CD4-positive, alpha-beta memory T cell (primary cell): ENCODE results near the gene DHRS7. TPM values are rescaled to one million over a fixed set of nuclear protein-coding genes. Genes with fewer than 3 reads are reported as not detected.
"Not testable (repeated sequence)": the region's sequence is repeated elsewhere in the genome, so short reads cannot be mapped to it uniquely, and the experiment has no call there.

Experiments used
- CTCF ChIA-PET: fragments of 350-600 bp; sonication (Branson Sonifier 250); formaldehyde crosslinking; loops from one replicate; lab custom pipeline; 2021; ENCODE audit warnings: inconsistent platforms; ENCODE audit not compliant: partially characterized antibody; lab: Charles Lee
- POLR2A ChIA-PET: fragments of 350-600 bp; sonication (Branson Sonifier 250); formaldehyde crosslinking; loops from one replicate; lab custom pipeline; 2021; ENCODE audit not compliant: partially characterized antibody; lab: Charles Lee
- DNase-seq, 5 donors: peaks; one replicate each; pipeline versions ENCODE4 v3.0.0 to v3.0.0-alpha.2; 2020 to 2022; ENCODE audit warnings: mixed read lengths in 1 of 5
- H3K27ac ChIP-seq: one replicate; pipeline ENCODE4 v1.7.0; 2013; ENCODE audit warnings: low read depth, low read length
- H3K27me3 ChIP-seq: 2 replicates; pipeline ENCODE4 v1.7.0; 2013; ENCODE audit warnings: mild to moderate bottlenecking, low read length, moderate library complexity; ENCODE audit not compliant: insufficient read depth
- H3K36me3 ChIP-seq: 2 replicates; pipeline ENCODE4 v1.7.0; 2013; ENCODE audit warnings: mild to moderate bottlenecking, low read length, moderate library complexity; ENCODE audit not compliant: insufficient read depth
- H3K4me1 ChIP-seq: 2 replicates; pipeline ENCODE4 v1.7.0; 2013; ENCODE audit warnings: mild to moderate bottlenecking, low read length, moderate library complexity; ENCODE audit not compliant: insufficient read depth
- H3K4me3 ChIP-seq, 2 donors: one replicate each; pipeline ENCODE4 v1.7.0; 2013; ENCODE audit warnings: low read length in 2 of 2, mild to moderate bottlenecking in 1 of 2
- H3K9me3 ChIP-seq, 2 donors: one replicate each; pipeline ENCODE4 v1.7.0; 2013; ENCODE audit warnings: low read length in 2 of 2, control low read depth in 1 of 2; ENCODE audit not compliant: control insufficient read depth in 1 of 2
- H3K27ac Mint-ChIP-seq, 7 donors: one replicate each; pipeline ENCODE4 v1.8.0; 2020 to 2021; ENCODE audit warnings: mixed read lengths in 7 of 7, mild to moderate bottlenecking in 6 of 7, inconsistent platforms in 3 of 7, moderate library complexity in 3 of 7
- H3K27me3 Mint-ChIP-seq, 2 donors: one replicate each; pipeline ENCODE4 v1.8.0; 2020 to 2021; ENCODE audit warnings: mixed read lengths in 2 of 2
- H3K36me3 Mint-ChIP-seq, 2 donors: one replicate each; pipeline ENCODE4 v1.8.0; 2020 to 2021; ENCODE audit warnings: mixed read lengths in 2 of 2, inconsistent platforms in 1 of 2, mild to moderate bottlenecking in 1 of 2
- H3K4me1 Mint-ChIP-seq, 4 donors: one replicate each; pipeline ENCODE4 v1.8.0; 2020 to 2021; ENCODE audit warnings: mixed read lengths in 4 of 4, mild to moderate bottlenecking in 1 of 4
- H3K4me3 Mint-ChIP-seq, 8 donors: one replicate each; pipeline ENCODE4 v1.8.0; 2020 to 2021; ENCODE audit warnings: mixed read lengths in 8 of 8, mild to moderate bottlenecking in 7 of 8, moderate library complexity in 6 of 8, inconsistent platforms in 3 of 8
- H3K9me3 Mint-ChIP-seq, 8 donors: one replicate each; pipeline ENCODE4 v1.8.0; 2020 to 2021; ENCODE audit warnings: mixed read lengths in 8 of 8, mild to moderate bottlenecking in 5 of 8, inconsistent platforms in 3 of 8, moderate library complexity in 1 of 8
- intact Hi-C: fragments of 100-400 bp; cut with micrococcal nuclease; formaldehyde crosslinking; loops from one replicate; pipeline ENCODE4 v1.15.1; 2023
- polyA plus RNA-seq, 2 donors: library from polyadenylated mRNA; unstranded; fragments of 300-500 nt; fragmentation: Illumina TruSeq; gene quantifications; one replicate each; pipeline ENCODE4 v1.2.3, GENCODE V29; 2021
- total RNA-seq, 2 experiments: library from RNA; stranded (reverse); gene quantifications; one replicate each; pipeline ENCODE4 v1.2.3, GENCODE V29; 2021

The DHRS7 gene
- total and polyA plus RNA-seq, 4 experiments from 2014 or later, result 63.5 to 386 (median 141) TPM

- Histone ChIP-seq H3K36me3 (peaks cover 8% of the 10 kb centered on the region), H3K4me3 (no peak overlapping the region), H3K27me3 (no peaks in the 10 kb centered on the region), H3K27ac (no peak overlapping the region), H3K9me3 (no peaks in the 10 kb centered on the region), H3K4me1 (no peaks in the 10 kb centered on the region)
- H3K27ac Mint-ChIP-seq, result peak overlapping the region in 1 of 7 donors; percentile 8
- no peaks in the 10 kb centered on the region for H3K27me3 Mint-ChIP-seq
- H3K4me1 Mint-ChIP-seq, result peaks cover 13 to 28% (median 18%) of the 10 kb centered on the region in 4 donors
- DNase-seq, result no peak
- ChIA-PET POLR2A (no interaction called here), CTCF (no interaction called here)
- peaks cover 0 to 3% (median 0%) of the 10 kb centered on the region in 8 donors for H3K9me3 Mint-ChIP-seq
- intact Hi-C loops, result no loop called here
- H3K36me3 Mint-ChIP-seq, result peaks cover 41 to 44% of the 10 kb centered on the region in 2 donors
- H3K4me3 Mint-ChIP-seq, result no peak overlapping the region
Observed at GRCh38 chr14:60111732-60112131, 53.5 kb downstream of the DHRS7 start.

- Histone ChIP-seq H3K4me1 (no peaks in the 10 kb centered on the region), H3K27me3 (no peaks in the 10 kb centered on the region), H3K36me3 (no peaks in the 10 kb centered on the region), H3K9me3 (no peaks in the 10 kb centered on the region), H3K4me3 (no peak overlapping the region), H3K27ac (no peak overlapping the region)
- H3K36me3 Mint-ChIP-seq, result peaks cover 25 to 34% of the 10 kb centered on the region in 2 donors
- ChIA-PET POLR2A (no interaction called here), CTCF (no interaction called here)
- DNase-seq, result no peak
- peak overlapping the region in 3 of 7 donors; percentile 42 to 50 (median 46) for H3K27ac Mint-ChIP-seq
- H3K4me3 Mint-ChIP-seq, result no peak overlapping the region
- intact Hi-C loops, result no loop called here
- peaks cover 0 to 3% (median 0%) of the 10 kb centered on the region in 8 donors for H3K9me3 Mint-ChIP-seq
- peaks cover 11 to 37% (median 23%) of the 10 kb centered on the region in 4 donors for H3K4me1 Mint-ChIP-seq
- no peaks in the 10 kb centered on the region for H3K27me3 Mint-ChIP-seq
Observed at GRCh38 chr14:60107477-60107876, 57.7 kb downstream of the DHRS7 start.

GRCh38 chr14:60106339-60106738 is 58.9 kb downstream of the DHRS7 start:
- Histone ChIP-seq H3K4me3 (no peak overlapping the region), H3K27me3 (no peaks in the 10 kb centered on the region), H3K27ac (no peak overlapping the region), H3K9me3 (no peaks in the 10 kb centered on the region), H3K36me3 (no peaks in the 10 kb centered on the region), H3K4me1 (no peaks in the 10 kb centered on the region)
- CTCF ChIA-PET, result interaction anchor here (0.6 kb wide), 1 partner anchor 71 kb away, joined by 3 read pairs; no protein-coding TSS in a partner anchor
- no peak for DNase-seq
- intact Hi-C loops, result no loop called here
- Mint-ChIP-seq H3K4me1 (peaks cover 16 to 44% (median 29%) of the 10 kb centered on the region in 4 donors), H3K4me3 (no peak overlapping the region), H3K9me3 (peaks cover 0 to 3% (median 0%) of the 10 kb centered on the region in 8 donors), H3K27ac (peak overlapping the region in 3 of 7 donors; percentile 31 to 72 (median 70)), H3K27me3 (no peaks in the 10 kb centered on the region), H3K36me3 (peaks cover 25 to 32% of the 10 kb centered on the region in 2 donors)
- POLR2A ChIA-PET, result no interaction called here

- intact Hi-C loops, result no loop called here
- H3K27ac ChIP-seq, result no peak overlapping the region
- H3K27me3 ChIP-seq, result no peaks in the 10 kb centered on the region
- peak overlapping the region in 1 of 7 donors; percentile 14 for H3K27ac Mint-ChIP-seq
- H3K4me3 Mint-ChIP-seq, result no peak overlapping the region
- H3K4me1 ChIP-seq, result no peaks in the 10 kb centered on the region
- ChIA-PET POLR2A (no interaction called here), CTCF (no interaction called here)
- peaks cover 23 to 25% of the 10 kb centered on the region in 2 donors for H3K36me3 Mint-ChIP-seq
- no peaks in the 10 kb centered on the region for H3K27me3 Mint-ChIP-seq
- no peaks in the 10 kb centered on the region for H3K9me3 Mint-ChIP-seq
- no peak for DNase-seq
- H3K36me3 ChIP-seq, result no peaks in the 10 kb centered on the region
- peaks cover 21 to 35% (median 27%) of the 10 kb centered on the region in 4 donors for H3K4me1 Mint-ChIP-seq
- H3K4me3 ChIP-seq, result no peak overlapping the region
- H3K9me3 ChIP-seq, result no peaks in the 10 kb centered on the region
Observed at GRCh38 chr14:60102389-60102788, 62.8 kb downstream of the DHRS7 start.

- DNase-seq, result no peak
- no peak overlapping the region for H3K27ac ChIP-seq
- intact Hi-C loops, result no loop called here
- H3K36me3 ChIP-seq, result peaks cover 4% of the 10 kb centered on the region
- H3K4me3 ChIP-seq, result no peak overlapping the region
- H3K4me1 Mint-ChIP-seq, result peaks cover 21 to 37% (median 28%) of the 10 kb centered on the region in 4 donors
- H3K4me3 Mint-ChIP-seq, result no peak overlapping the region
- H3K9me3 ChIP-seq, result no peaks in the 10 kb centered on the region
- H3K9me3 Mint-ChIP-seq, result no peaks in the 10 kb centered on the region
- no peaks in the 10 kb centered on the region for H3K27me3 ChIP-seq
- H3K4me1 ChIP-seq, result no peaks in the 10 kb centered on the region
- no peaks in the 10 kb centered on the region for H3K27me3 Mint-ChIP-seq
- CTCF ChIA-PET, result no interaction called here
- peaks cover 27 to 30% of the 10 kb centered on the region in 2 donors for H3K36me3 Mint-ChIP-seq
- POLR2A ChIA-PET, result interaction anchor here (1.5 kb wide), 1 partner anchor 64 kb away, joined by 4 read pairs; the partner anchor contains the start of gene DHRS7
- no peak overlapping the region for H3K27ac Mint-ChIP-seq
Observed at GRCh38 chr14:60101786-60102185, 63.4 kb downstream of the DHRS7 start.

- Mint-ChIP-seq H3K4me1 (peaks cover 29 to 37% (median 34%) of the 10 kb centered on the region in 4 donors), H3K36me3 (peaks cover 25 to 30% of the 10 kb centered on the region in 2 donors)
- H3K4me3 Mint-ChIP-seq, H3K9me3 ChIP-seq, H3K4me1 ChIP-seq, H3K27ac ChIP-seq, H3K4me3 ChIP-seq, H3K27ac Mint-ChIP-seq, intact Hi-C loops, H3K36me3 ChIP-seq, H3K27me3 Mint-ChIP-seq, H3K9me3 Mint-ChIP-seq, H3K27me3 ChIP-seq, DNase-seq: not testable (repeated sequence)
- POLR2A ChIA-PET, result interaction anchor here (1.1 kb wide), 1 partner anchor 63 kb away, joined by 3 read pairs; no protein-coding TSS in a partner anchor
- CTCF ChIA-PET, result interaction anchor here (1.4 kb wide), 1 partner anchor 166 kb away, joined by 4 read pairs; no protein-coding TSS in a partner anchor
Observed at GRCh38 chr14:60099855-60100254, 65.3 kb downstream of the DHRS7 start.

GRCh38 chr14:60097974-60098373 is 67.2 kb downstream of the DHRS7 start:
- peaks cover 26 to 32% of the 10 kb centered on the region in 2 donors for H3K36me3 Mint-ChIP-seq
- no peak for DNase-seq
- no peaks in the 10 kb centered on the region for H3K9me3 ChIP-seq
- intact Hi-C loops, result no loop called here
- H3K27me3 ChIP-seq, result no peaks in the 10 kb centered on the region
- H3K4me1 Mint-ChIP-seq, result peaks cover 40 to 53% (median 46%) of the 10 kb centered on the region in 4 donors
- no peak overlapping the region for H3K27ac ChIP-seq
- peaks cover 4% of the 10 kb centered on the region for H3K36me3 ChIP-seq
- no peak overlapping the region for H3K4me3 ChIP-seq
- ChIA-PET POLR2A (no interaction called here), CTCF (interaction anchor here (1.2 kb wide), 1 partner anchor 133 kb away, joined by 3 read pairs; no protein-coding TSS in a partner anchor)
- no peaks in the 10 kb centered on the region for H3K27me3 Mint-ChIP-seq
- peaks cover 24% of the 10 kb centered on the region for H3K4me1 ChIP-seq
- H3K9me3 Mint-ChIP-seq, result no peaks in the 10 kb centered on the region
- peak overlapping the region in 1 of 8 donors; percentile 15 for H3K4me3 Mint-ChIP-seq
- H3K27ac Mint-ChIP-seq, result peak overlapping the region in 2 of 7 donors; percentile 13 to 29
